ENCODE results near the gene ERC1. TPM values are rescaled to one million over a fixed set of nuclear protein-coding genes. Genes with fewer than 3 reads are reported as not detected.

ERC1 gene
- total and polyA plus RNA-seq, 2 donors from 2014 or later: 5.1 to 68.3 TPM

DNA sequence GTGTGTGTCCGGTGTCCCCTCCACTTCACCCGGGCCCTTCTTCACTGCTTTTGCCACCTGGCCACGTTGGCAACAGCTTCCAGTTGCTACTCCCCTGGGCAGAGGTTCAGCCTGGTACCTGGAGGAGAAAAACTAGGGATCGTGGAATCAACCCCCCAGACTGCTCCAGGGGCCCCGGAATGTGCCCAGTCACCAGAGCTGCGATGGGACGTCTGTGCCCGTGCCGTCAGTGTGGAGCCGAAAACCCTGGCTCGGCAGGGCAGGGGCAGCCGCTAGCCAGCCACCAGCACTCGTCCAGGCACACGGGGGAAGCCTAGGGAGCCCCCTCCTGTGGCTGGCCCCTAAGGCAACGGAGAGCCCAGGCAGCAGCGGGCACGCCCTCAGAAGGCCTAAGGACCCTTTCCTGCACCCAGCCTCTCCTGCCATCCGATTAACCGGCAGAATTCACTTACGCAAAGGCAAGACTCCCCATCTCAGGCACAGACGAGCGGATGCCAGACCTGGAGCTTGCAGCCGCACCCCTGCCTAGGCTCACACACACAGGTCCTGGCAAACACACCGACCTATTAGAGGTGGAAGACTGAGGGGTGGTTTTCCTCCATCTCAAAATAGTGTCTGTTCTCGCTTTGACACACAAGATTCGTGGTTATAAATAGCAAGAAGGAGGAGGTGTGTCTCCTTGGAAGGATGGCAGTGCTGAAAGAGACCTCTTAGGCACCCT is 540.8 kb downstream of the ERC1 start:
- Histone ChIP-seq H3K36me3 (ENCODE audit: control insufficient read depth in 2 of 3, insufficient read depth in 3 of 3, low read length in 3 of 3) (no peaks in the 10 kb centered on the region), H3K4me1 (ENCODE audit: control insufficient read depth in 2 of 3, insufficient read depth in 2 of 3, low read depth in 1 of 3, low read length in 3 of 3) (peaks cover 0 to 2% (median 0%) of the 10 kb centered on the region in 3 donors), H3K27ac (ENCODE audit: low read depth in 2 of 2, low read length in 2 of 2) (no peak overlapping the region), H3K4me3 (ENCODE audit: low read length in 3 of 3) (peak overlapping the region in 1 of 3 donors; percentile 25), H3K9ac (ENCODE audit: low read length in 3 of 3) (no peak overlapping the region), H3K27me3 (ENCODE audit: control insufficient read depth, insufficient read depth, low read length) (peaks cover 3% of the 10 kb centered on the region), H3K9me3 (ENCODE audit: control insufficient read depth in 2 of 3, insufficient read depth in 1 of 3, low read length in 3 of 3) (no peaks in the 10 kb centered on the region)
- FAIRE-seq (no peak), DNase-seq (no peak)
- TF ChIP-seq, protein P1, sequence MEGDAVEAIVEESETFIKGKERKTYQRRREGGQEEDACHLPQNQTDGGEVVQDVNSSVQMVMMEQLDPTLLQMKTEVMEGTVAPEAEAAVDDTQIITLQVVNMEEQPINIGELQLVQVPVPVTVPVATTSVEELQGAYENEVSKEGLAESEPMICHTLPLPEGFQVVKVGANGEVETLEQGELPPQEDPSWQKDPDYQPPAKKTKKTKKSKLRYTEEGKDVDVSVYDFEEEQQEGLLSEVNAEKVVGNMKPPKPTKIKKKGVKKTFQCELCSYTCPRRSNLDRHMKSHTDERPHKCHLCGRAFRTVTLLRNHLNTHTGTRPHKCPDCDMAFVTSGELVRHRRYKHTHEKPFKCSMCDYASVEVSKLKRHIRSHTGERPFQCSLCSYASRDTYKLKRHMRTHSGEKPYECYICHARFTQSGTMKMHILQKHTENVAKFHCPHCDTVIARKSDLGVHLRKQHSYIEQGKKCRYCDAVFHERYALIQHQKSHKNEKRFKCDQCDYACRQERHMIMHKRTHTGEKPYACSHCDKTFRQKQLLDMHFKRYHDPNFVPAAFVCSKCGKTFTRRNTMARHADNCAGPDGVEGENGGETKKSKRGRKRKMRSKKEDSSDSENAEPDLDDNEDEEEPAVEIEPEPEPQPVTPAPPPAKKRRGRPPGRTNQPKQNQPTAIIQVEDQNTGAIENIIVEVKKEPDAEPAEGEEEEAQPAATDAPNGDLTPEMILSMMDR (IDR thresholded peaks at IDR 0.05; ENCODE audit: borderline replicate concordance, extremely low read depth, insufficient read depth): no peak
- intact Hi-C loops (cut with DNase I): no loop called here

DNA sequence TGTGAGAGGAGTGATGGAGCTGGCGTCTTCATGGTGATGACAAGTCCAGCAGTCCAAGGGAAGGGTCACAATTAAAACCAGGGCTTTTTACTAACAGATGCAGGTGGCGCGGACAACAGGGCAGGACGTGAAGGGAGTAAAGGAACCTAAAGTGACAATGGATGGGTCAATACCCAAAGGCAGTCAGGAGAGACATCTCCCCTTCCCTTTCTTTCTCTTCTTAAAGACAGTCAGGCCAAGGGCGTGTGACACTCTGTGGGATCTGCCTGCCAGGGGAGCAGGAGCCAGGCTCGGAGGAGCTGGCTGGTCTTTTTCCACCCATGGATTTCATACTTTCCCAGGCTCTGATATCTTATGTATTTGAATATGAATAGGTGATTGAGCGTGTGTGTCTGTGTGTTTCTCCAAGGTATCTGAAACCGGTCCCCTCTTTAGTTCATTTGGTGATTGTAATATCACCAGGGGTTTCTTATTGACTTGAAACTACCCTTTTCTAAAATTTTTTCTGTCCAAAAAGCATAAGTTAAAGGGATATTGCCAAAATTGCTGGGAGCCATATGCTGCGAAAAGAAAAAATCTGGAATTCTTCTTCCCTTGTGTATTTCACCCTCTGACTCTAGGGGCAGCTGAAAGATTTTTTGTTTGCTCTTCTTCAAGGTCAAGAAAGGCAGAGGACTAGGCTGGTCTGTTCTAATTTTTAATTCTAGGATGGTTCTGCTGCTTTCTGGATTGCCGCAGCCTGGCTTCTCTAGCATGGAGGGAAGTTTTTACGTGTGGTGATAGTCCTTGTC is 541.5 kb downstream of the ERC1 start:
- H3K36me3 ChIP-seq (ENCODE audit: control insufficient read depth in 2 of 3, insufficient read depth in 3 of 3, low read length in 3 of 3): no peaks in the 10 kb centered on the region
- H3K27ac ChIP-seq (ENCODE audit: low read depth in 2 of 2, low read length in 2 of 2): no peak overlapping the region
- TF ChIP-seq, protein P1 (IDR thresholded peaks at IDR 0.05; ENCODE audit: borderline replicate concordance, extremely low read depth, insufficient read depth): no peak
- intact Hi-C loops (cut with DNase I): no loop called here
- H3K9ac ChIP-seq (ENCODE audit: low read length in 3 of 3): no peak overlapping the region
- no peak for FAIRE-seq
- peaks cover 3% of the 10 kb centered on the region for H3K27me3 ChIP-seq (ENCODE audit: control insufficient read depth, insufficient read depth, low read length)
- no peak for DNase-seq
- H3K4me1 ChIP-seq (ENCODE audit: control insufficient read depth in 2 of 3, insufficient read depth in 2 of 3, low read depth in 1 of 3, low read length in 3 of 3): peaks cover 0 to 2% (median 0%) of the 10 kb centered on the region in 3 donors
- H3K9me3 ChIP-seq (ENCODE audit: control insufficient read depth in 2 of 3, insufficient read depth in 1 of 3, low read length in 3 of 3): no peaks in the 10 kb centered on the region
- no peak overlapping the region for H3K4me3 ChIP-seq (ENCODE audit: low read length in 3 of 3)

DNA sequence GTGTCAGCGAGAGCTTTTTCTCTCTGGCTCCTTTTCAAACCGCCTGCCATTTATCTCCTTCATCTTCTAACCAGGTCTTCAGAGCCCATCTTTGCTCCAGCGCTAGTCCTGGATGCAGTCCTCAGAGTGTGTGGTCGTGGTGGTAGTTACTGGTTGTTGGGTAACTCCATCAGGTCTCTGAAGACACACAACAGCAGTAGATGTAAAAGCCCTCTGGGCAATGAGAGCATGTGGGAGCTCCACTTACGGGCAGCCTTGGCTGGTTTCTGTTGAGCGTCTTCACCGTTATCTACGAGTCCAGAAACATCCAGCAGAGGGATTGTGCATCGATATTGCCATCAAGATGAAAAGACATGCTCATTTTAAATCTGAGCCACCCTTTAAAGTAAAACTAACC is 542.2 kb downstream of the ERC1 start:
- Histone ChIP-seq H3K4me1 (ENCODE audit: control insufficient read depth in 2 of 3, insufficient read depth in 2 of 3, low read depth in 1 of 3, low read length in 3 of 3) (peaks cover 0 to 2% (median 0%) of the 10 kb centered on the region in 3 donors), H3K27ac (ENCODE audit: low read depth in 2 of 2, low read length in 2 of 2) (no peak overlapping the region), H3K9me3 (ENCODE audit: control insufficient read depth in 2 of 3, insufficient read depth in 1 of 3, low read length in 3 of 3) (no peaks in the 10 kb centered on the region), H3K9ac (ENCODE audit: low read length in 3 of 3) (no peak overlapping the region), H3K27me3 (ENCODE audit: control insufficient read depth, insufficient read depth, low read length) (peaks cover 3% of the 10 kb centered on the region), H3K36me3 (ENCODE audit: control insufficient read depth in 2 of 3, insufficient read depth in 3 of 3, low read length in 3 of 3) (no peaks in the 10 kb centered on the region), H3K4me3 (ENCODE audit: low read length in 3 of 3) (no peak overlapping the region)
- DNase-seq (no peak), FAIRE-seq (no peak)
- TF ChIP-seq, protein P1 (IDR thresholded peaks at IDR 0.05; ENCODE audit: borderline replicate concordance, extremely low read depth, insufficient read depth): no peak
- intact Hi-C loops (cut with DNase I): no loop called here

All from kidney (tissue), 14 donors.